Right ventricle myocardium inferior (tissue), 1 donor: ENCODE measurements around the gene DYTN. TPM values are rescaled to one million over a fixed set of nuclear protein-coding genes. Genes with fewer than 3 reads are reported as not detected.
A peak's percentile ranks its signal among the peaks of the same experiment; 100 is the strongest.
"Not testable (repeated sequence)": the region's sequence is repeated elsewhere in the genome, so short reads cannot be mapped to it uniquely, and the experiment has no call there.

Experiments used
- ATAC-seq: fragments of 200-7000 bp; cut with Tn5 transposase; one replicate; pipeline ENCODE4 v1.9.1; 2020; ENCODE audit warnings: mild to moderate bottlenecking, moderate library complexity
- DNase-seq: peaks from one replicate; pipeline ENCODE4 v3.0.0; 2021; ENCODE audit errors: missing footprints
- intact Hi-C: fragments of 100-400 bp; cut with DNase I; formaldehyde crosslinking; loops from one replicate; pipeline ENCODE4 v1.11.0; 2022
- long read RNA-seq: library from polyadenylated mRNA; unstranded; transcript quantifications from one replicate; pipeline ENCODE4 v2.0.0, GENCODE V29; 2021
- total RNA-seq: library from RNA; stranded (reverse); fragmentation: NEBNext Ultra II Directional; extraction: Animal tissue kit (Norgen Biotek cat#: 25700); gene quantifications from one replicate; pipeline ENCODE4 v1.2.1, GENCODE V29; 2021
- donor health status: DM: no; HTN: yes; CAD: no; lungs with severe emphysema.

Gene DYTN
- not detected for total RNA-seq
- long read RNA-seq: 0 reads

GRCh38 chr2:206718296-206718695 is at the start of gene DYTN:
DYTN (minus strand) TSS chr2:206718396; CDS start chr2:206718279, 117 bp downstream.
- intact Hi-C loops: no loop called here
- ATAC-seq (no peak), DNase-seq (no peak)

GRCh38 chr2:206766057-206766930 is 48.1 kb upstream of the DYTN start:
- intact Hi-C loops: no loop called here
- ATAC-seq (no peak), DNase-seq (no peak)

DNA sequence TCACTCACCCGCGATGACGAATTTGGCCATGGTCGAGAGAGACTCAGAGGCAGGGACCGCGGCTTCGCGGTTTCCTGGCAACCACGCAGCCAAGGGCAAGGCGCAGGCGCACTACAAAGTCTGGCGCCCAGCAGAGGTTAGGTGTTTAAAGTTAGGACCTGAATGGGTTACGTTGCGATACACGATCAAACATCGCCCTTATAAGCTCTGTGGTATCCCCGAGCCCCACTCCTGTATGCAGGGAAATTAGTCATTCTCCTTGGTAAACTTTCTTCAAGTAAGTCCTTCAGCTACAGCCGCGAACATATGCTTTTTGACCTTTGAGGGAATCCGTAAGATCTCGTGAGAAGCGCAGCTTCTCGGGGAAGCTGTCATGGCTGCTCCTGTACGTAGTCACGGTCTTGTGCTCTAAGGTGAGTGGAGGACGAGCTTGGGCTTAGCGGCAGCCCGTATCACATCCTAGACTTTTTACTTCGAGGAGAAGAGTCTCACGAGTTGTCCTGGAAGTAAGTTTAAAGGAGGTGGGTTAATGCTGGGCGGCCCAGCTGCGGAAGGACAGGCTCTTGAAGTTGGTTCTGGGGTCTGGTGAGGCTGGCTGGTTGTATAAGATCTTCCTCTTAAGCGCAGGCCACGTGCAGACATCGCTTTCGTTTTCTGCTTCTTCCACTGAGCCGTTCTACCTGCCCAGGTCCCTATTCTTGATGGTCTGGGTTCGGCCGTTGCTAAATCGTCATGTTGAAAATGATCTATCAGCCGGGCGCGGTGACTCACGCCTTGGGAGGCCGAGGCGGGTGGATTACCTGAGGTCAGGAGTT is 47.3 kb upstream of the DYTN start, which contains the start of the genes FASTKD2 and MDH1B:
Gene FASTKD2, plus strand, starts transcription at position 365 of the 815 bp plus-strand sequence. CDS start 1,088 bp downstream, outside the sequence.
Gene MDH1B, minus strand, starts transcription at position 87 of the 815 bp plus-strand sequence. Its CDS starts 57 bp downstream, at position 30.
- peak; percentile 97 for ATAC-seq
- intact Hi-C loops: no loop called here
- DNase-seq: peak; percentile 93

DNA sequence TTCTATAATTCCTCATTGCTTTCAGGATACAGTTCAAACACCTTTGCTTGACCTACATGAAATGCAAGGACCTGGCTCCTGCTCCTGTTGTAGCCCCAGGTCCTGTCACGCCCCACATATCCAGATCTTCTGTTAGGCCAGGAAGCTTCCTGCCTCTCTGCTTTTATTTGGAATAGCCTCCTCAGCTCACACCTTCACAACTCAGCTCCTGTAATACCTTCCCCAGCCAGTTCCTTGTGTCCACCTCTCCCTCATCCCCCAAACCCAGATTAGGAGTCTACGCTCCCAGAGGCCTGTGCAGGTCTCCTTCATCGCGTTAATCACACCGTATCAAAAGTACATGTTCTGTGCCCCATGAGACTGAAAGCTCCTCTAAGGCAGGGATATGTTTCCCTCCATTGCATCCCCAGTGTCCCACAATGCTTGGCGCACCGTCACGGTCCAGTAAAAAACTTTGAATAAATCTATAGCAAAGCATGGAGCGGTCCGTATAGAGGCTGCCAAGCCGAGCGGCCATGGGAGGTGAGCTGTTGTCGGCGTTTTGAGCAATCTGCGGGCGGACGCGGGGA is 46.6 kb upstream of the DYTN start:
- intact Hi-C loops: no loop called here
- DNase-seq: no peak
- no peak for ATAC-seq

GRCh38 chr2:206756816-206757215 is 38.6 kb upstream of the DYTN start:
- intact Hi-C loops: no loop called here
- ATAC-seq (no peak), DNase-seq (no peak)

DNA sequence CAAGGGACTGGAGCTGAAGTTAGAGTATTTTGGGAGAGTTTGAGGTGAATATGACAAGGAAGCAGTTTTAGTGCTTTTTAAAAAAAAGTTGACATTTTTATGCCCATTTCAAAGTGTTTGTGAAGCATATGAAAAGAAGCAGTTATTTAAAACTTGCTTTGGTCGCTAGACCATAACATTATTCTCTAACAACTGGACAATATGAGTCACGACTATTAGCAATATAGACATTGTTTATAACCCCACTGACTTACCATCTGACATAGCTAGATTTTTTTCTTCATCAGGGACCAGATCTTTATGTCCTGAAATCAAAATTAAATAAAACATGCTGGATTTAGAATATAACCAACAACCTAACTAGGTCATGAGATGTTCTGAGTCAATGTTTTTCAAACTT is 22.6 kb upstream of the DYTN start:
- intact Hi-C loops: no loop called here
- no peak for DNase-seq
- ATAC-seq: no peak

GRCh38 chr2:206739271-206739670 is 21.1 kb upstream of the DYTN start:
- intact Hi-C loops: no loop called here
- DNase-seq: no peak
- no peak for ATAC-seq

DNA sequence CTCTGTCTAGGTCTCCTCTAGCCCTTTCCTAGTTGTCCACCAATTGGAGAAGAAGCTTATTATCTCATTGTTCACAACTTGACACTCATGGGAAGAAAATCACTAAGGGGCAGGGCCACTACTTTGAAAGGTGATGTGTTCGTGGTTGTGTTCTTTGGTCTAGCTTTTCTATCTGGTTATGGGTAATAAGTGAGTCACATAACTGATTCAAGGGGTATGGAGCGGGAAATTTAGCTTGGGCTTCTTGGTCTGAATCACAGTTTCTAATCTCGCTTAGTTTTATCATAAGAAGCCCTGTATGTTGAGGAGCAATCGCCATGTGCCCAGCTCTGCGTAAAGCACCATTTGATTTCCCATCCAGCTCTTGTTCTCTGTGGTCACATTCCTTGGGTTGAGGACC is 18.7 kb upstream of the DYTN start:
- no peak for DNase-seq
- no peak for ATAC-seq
- intact Hi-C loops: no loop called here

- intact Hi-C loops: no loop called here
Observed at GRCh38 chr2:206733341-206733740, 15.1 kb upstream of the DYTN start.

GRCh38 chr2:206728277-206729199 is 10.3 kb upstream of the DYTN start:
- DNase-seq: no peak
- intact Hi-C loops: no loop called here
- ATAC-seq: peak; percentile 52

More at GRCh38 chr2:206733341-206733740, 15.1 kb upstream of the DYTN start:
- DNase-seq (no peak), ATAC-seq (no peak)

GRCh38 chr2:206727287-206727686 is 9.1 kb upstream of the DYTN start:
- DNase-seq: no peak
- intact Hi-C loops: no loop called here

GRCh38 chr2:206723288-206723687 is 5.1 kb upstream of the DYTN start:
- DNase-seq (no peak), ATAC-seq (no peak)
- intact Hi-C loops: no loop called here

More at GRCh38 chr2:206727287-206727686, 9.1 kb upstream of the DYTN start:
- no peak for ATAC-seq

GRCh38 chr2:206721256-206721920 is 3.2 kb upstream of the DYTN start:
- no peak for ATAC-seq
- DNase-seq: no peak
- intact Hi-C loops: no loop called here

DNA sequence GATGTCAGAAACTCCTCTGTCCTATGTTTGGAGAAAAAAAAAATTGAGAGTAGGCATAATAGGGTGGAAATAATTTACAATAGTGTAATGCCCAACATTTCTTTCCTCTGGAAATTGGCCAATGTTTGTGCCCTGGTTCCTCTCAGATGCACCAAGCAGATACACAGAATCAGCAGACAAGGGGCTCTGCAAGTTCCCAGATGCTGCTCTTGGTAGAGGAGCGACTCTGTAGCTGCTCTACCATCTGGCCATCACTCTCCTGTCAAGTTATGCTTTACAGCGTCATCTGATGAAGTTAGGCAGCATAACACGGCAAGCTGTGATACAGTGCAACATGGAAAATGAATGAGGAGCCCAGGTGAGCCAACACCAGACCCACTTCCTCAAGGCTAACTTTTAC is 1.6 kb downstream of the DYTN start:
- ATAC-seq (no peak), DNase-seq (no peak)
- intact Hi-C loops: no loop called here

GRCh38 chr2:206715183-206715582 is 3.0 kb downstream of the DYTN start:
- intact Hi-C loops, ATAC-seq, DNase-seq: not testable (repeated sequence)

- no peak for DNase-seq
- ATAC-seq: no peak
- intact Hi-C loops: no loop called here
Observed at GRCh38 chr2:206713746-206714145, 4.5 kb downstream of the DYTN start.

- intact Hi-C loops: no loop called here
- DNase-seq (no peak), ATAC-seq (no peak)
Observed at GRCh38 chr2:206708286-206708685, 9.9 kb downstream of the DYTN start.
